ENCODE results near the gene SLC34A1. TPM values are rescaled to one million over a fixed set of nuclear protein-coding genes. Genes with fewer than 3 reads are reported as not detected.

Gene SLC34A1
- total RNA-seq, 4 donors from 2014 or later, result not detected

GRCh38 chr5:177403102-177403791, 19.0 kb downstream of the SLC34A1 start:
- no peak for DNase-seq (ENCODE audit: extremely low spot score)
- intact Hi-C loops (cut with DNase I), result loop anchor here (1.0 to 5.0 kb wide), 2 partner anchors 51 to 99 kb away; no protein-coding TSS in a partner anchor
- H3K4me1 ChIP-seq, result peaks cover 34 to 48% (median 42%) of the 10 kb centered on the region in 4 donors
- H3K4me3 ChIP-seq, result peak overlapping the region; percentile 53 to 58 (median 57)
- no peaks in the 10 kb centered on the region for H3K9me3 ChIP-seq
- TF ChIP-seq POLR2A (IDR thresholded peaks at IDR 0.05; ENCODE audit: low read depth) (no peak), CTCF (IDR thresholded peaks at IDR 0.05) (no peak), EP300 (IDR thresholded peaks at IDR 0.05) (no peak), POLR2AphosphoS5 (IDR thresholded peaks at IDR 0.05) (no peak)
- peaks cover 13 to 79% (median 56%) of the 10 kb centered on the region in 4 donors for H3K27me3 ChIP-seq
- H3K27ac ChIP-seq (replicated peaks in 1 of 4), result no peak overlapping the region
- 0% methylated on average over 3 of the region's 61 CpGs for WGBS
- H3K36me3 ChIP-seq, result no peaks in the 10 kb centered on the region

- no peaks in the 10 kb centered on the region for H3K36me3 ChIP-seq
- peaks cover 13 to 72% (median 49%) of the 10 kb centered on the region in 4 donors for H3K27me3 ChIP-seq
- intact Hi-C loops (cut with DNase I), result loop anchor here (1.0 to 5.0 kb wide), 2 partner anchors 50 to 98 kb away; no protein-coding TSS in a partner anchor
- 2% methylated on average over 10 of the region's 93 CpGs for WGBS
- no peaks in the 10 kb centered on the region for H3K9me3 ChIP-seq
- no peak overlapping the region for H3K27ac ChIP-seq (replicated peaks in 1 of 4)
- peak; percentile 94 for DNase-seq (ENCODE audit: extremely low spot score)
- peak overlapping the region; percentile 53 to 58 (median 57) for H3K4me3 ChIP-seq
- H3K4me1 ChIP-seq, result peaks cover 34 to 48% (median 42%) of the 10 kb centered on the region in 4 donors
- TF ChIP-seq POLR2AphosphoS5 (IDR thresholded peaks at IDR 0.05) (peak; percentile 50 to 70), EP300 (IDR thresholded peaks at IDR 0.05) (no peak), CTCF (IDR thresholded peaks at IDR 0.05) (peak; percentile 62 to 83 (median 74))
Observed at GRCh38 chr5:177403792-177404640, 19.8 kb downstream of the SLC34A1 start.

GRCh38 chr5:177404641-177405179, 20.5 kb downstream of the SLC34A1 start:
- DNase-seq (ENCODE audit: extremely low spot score), result no peak
- Histone ChIP-seq H3K27ac (replicated peaks in 1 of 4) (no peak overlapping the region), H3K4me3 (peak overlapping the region; percentile 53 to 58 (median 57)), H3K27me3 (peaks cover 13 to 65% (median 42%) of the 10 kb centered on the region in 4 donors), H3K36me3 (no peaks in the 10 kb centered on the region), H3K9me3 (no peaks in the 10 kb centered on the region), H3K4me1 (peaks cover 34 to 45% (median 41%) of the 10 kb centered on the region in 4 donors)
- intact Hi-C loops (cut with DNase I), result loop anchor here (5.0 kb wide), 1 partner anchor 98 kb away; no protein-coding TSS in a partner anchor
- WGBS, result 45% methylated on average over 13 of the region's 16 CpGs
- TF ChIP-seq POLR2A (IDR thresholded peaks at IDR 0.05; ENCODE audit: low read depth), result no peak
- no peak for TF ChIP-seq POLR2AphosphoS5 (IDR thresholded peaks at IDR 0.05)
- no peak for TF ChIP-seq CTCF (IDR thresholded peaks at IDR 0.05)
- no peak for TF ChIP-seq EP300 (IDR thresholded peaks at IDR 0.05)

- no peak overlapping the region for H3K4me3 ChIP-seq
- peaks cover 28 to 39% (median 35%) of the 10 kb centered on the region in 4 donors for H3K4me1 ChIP-seq
- H3K27me3 ChIP-seq, result peaks cover 9 to 59% (median 36%) of the 10 kb centered on the region in 4 donors
- H3K27ac ChIP-seq (replicated peaks in 1 of 4), result no peak overlapping the region
- intact Hi-C loops (cut with DNase I), result no loop called here
- 86% methylated on average over 1 of the region's 2 CpGs for WGBS
- TF ChIP-seq CTCF (IDR thresholded peaks at IDR 0.05) (no peak), POLR2A (IDR thresholded peaks at IDR 0.05; ENCODE audit: low read depth) (no peak), EP300 (IDR thresholded peaks at IDR 0.05) (no peak), POLR2AphosphoS5 (IDR thresholded peaks at IDR 0.05) (no peak)
- no peaks in the 10 kb centered on the region for H3K9me3 ChIP-seq
- DNase-seq (ENCODE audit: extremely low spot score), result no peak
- no peaks in the 10 kb centered on the region for H3K36me3 ChIP-seq
Observed at GRCh38 chr5:177405312-177405711, 21.1 kb downstream of the SLC34A1 start.

Measured in esophagus muscularis mucosa (tissue), 4 donors.